T-cell (primary cell): ENCODE data around the gene DHX34. TPM values are rescaled to one million over a fixed set of nuclear protein-coding genes. Genes with fewer than 3 reads are reported as not detected.

Source experiments
- ATAC-seq, 4 experiments: fragments of 200-7000 bp in 3 of 4; fragments of 150-1000 bp in 1 of 4; cut with Tn5 transposase; replicated peaks in 1 of 4; 1 replicate in 3 of 4; 2 replicates in 1 of 4; pipeline ENCODE4 v1.10.0; 2021; ENCODE audit warnings: moderate library complexity in 3 of 4, mild to moderate bottlenecking in 2 of 4, moderate number of reproducible peaks in 1 of 4
- CTCF ChIA-PET, 2 donors: fragments of 300-600 bp; sonication (Branson Sonifier 250); formaldehyde crosslinking; loops; one replicate each; lab custom pipeline; 2022; ENCODE audit warnings: antibody characterized with exemption in 2 of 2; lab: Charles Lee
- POLR2A ChIA-PET, 2 donors: fragments of 300-600 bp; sonication (Branson Sonifier 250); formaldehyde crosslinking; loops; one replicate each; lab custom pipeline; 2022; ENCODE audit warnings: antibody characterized with exemption in 2 of 2; lab: Charles Lee
- DNase-seq, 35 experiments: peaks; one replicate each; pipeline versions ENCODE4 v3.0.0 to v3.0.0-alpha.2; 2013 to 2023
- H3K27ac ChIP-seq: one replicate; pipeline ENCODE4 v1.5.1; 2013; ENCODE audit warnings: low read length
- H3K27me3 ChIP-seq, 2 experiments: replicated peaks in 1 of 2; 1 replicate in 1 of 2; 2 replicates in 1 of 2; pipeline versions ENCODE4 v1.6.1 to v1.7.0; 2013; ENCODE audit warnings: low read length in 1 of 2, mixed read lengths in 1 of 2; ENCODE audit not compliant: control insufficient read depth in 2 of 2, insufficient read depth in 2 of 2; ENCODE audit errors: extremely low read depth in 1 of 2
- H3K36me3 ChIP-seq, 2 donors: 1 replicate in 1 of 2; 2 replicates in 1 of 2; pipeline versions ENCODE4 v1.6.1 to v1.7.0; 2013; ENCODE audit warnings: low read length in 1 of 2; ENCODE audit not compliant: control insufficient read depth in 2 of 2, insufficient read depth in 1 of 2; ENCODE audit errors: extremely low read depth in 1 of 2
- H3K4me1 ChIP-seq, 2 experiments: 1 replicate in 1 of 2; 2 replicates in 1 of 2; pipeline versions ENCODE4 v1.6.1 to v1.7.0; 2013; ENCODE audit warnings: low read length in 2 of 2, mixed read lengths in 1 of 2; ENCODE audit not compliant: insufficient read depth in 2 of 2, control insufficient read depth in 1 of 2; ENCODE audit errors: extremely low read depth in 1 of 2
- H3K4me3 ChIP-seq, 2 donors: 1 replicate in 1 of 2; 2 replicates in 1 of 2; pipeline versions ENCODE4 v1.5.1 to v1.7.0; 2013; ENCODE audit warnings: mild to moderate bottlenecking in 2 of 2, low read length in 1 of 2, moderate library complexity in 1 of 2; ENCODE audit not compliant: control insufficient read depth in 1 of 2; ENCODE audit errors: extremely low read depth in 1 of 2
- H3K9me3 ChIP-seq: 2 replicates; pipeline ENCODE4 v1.7.0; 2013
- H3K27ac Mint-ChIP-seq, 2 donors: one replicate each; pipeline ENCODE4 v1.8.0; 2020 to 2021; ENCODE audit warnings: mild to moderate bottlenecking in 2 of 2, mixed read lengths in 2 of 2
- H3K27me3 Mint-ChIP-seq, 2 donors: one replicate each; pipeline ENCODE4 v1.8.0; 2021 to 2022; ENCODE audit warnings: mixed read lengths in 2 of 2
- H3K36me3 Mint-ChIP-seq: one replicate; pipeline ENCODE4 v1.8.0; 2021; ENCODE audit warnings: mixed read lengths
- H3K4me1 Mint-ChIP-seq, 3 donors: one replicate each; pipeline ENCODE4 v1.8.0; 2020 to 2022; ENCODE audit warnings: mixed read lengths in 3 of 3, mild to moderate bottlenecking in 1 of 3
- H3K4me3 Mint-ChIP-seq, 3 donors: one replicate each; pipeline ENCODE4 v1.8.0; 2020 to 2022; ENCODE audit warnings: mild to moderate bottlenecking in 3 of 3, mixed read lengths in 3 of 3, moderate library complexity in 3 of 3
- H3K9me3 Mint-ChIP-seq, 3 donors: one replicate each; pipeline ENCODE4 v1.8.0; 2020 to 2022; ENCODE audit warnings: mixed read lengths in 3 of 3
- WGBS: methylation state at CpG from one replicate; pipeline ENCODE4 v1.1.5; 2013; ENCODE audit warnings: missing lambda C conversion rate; ENCODE audit not compliant: insufficient coverage; 5-methylcytosine and 5-hydroxymethylcytosine counted together
- total RNA-seq, 35 experiments: library from RNA in 6 of 35; stranded (reverse) in 6 of 35; fragments of 120-200 nt in 1 of 35; gene quantifications; one replicate each; pipeline versions ENCODE4 v1.2.1 to v1.2.4 and lab custom pipeline; 2013 to 2026

DHX34 gene
- total RNA-seq, 5 donors from 2014 or later (not counting 1 experiment from before 2014, with no cell fraction given) = 13.4 to 30.7 (median 28.8) TPM

DNA sequence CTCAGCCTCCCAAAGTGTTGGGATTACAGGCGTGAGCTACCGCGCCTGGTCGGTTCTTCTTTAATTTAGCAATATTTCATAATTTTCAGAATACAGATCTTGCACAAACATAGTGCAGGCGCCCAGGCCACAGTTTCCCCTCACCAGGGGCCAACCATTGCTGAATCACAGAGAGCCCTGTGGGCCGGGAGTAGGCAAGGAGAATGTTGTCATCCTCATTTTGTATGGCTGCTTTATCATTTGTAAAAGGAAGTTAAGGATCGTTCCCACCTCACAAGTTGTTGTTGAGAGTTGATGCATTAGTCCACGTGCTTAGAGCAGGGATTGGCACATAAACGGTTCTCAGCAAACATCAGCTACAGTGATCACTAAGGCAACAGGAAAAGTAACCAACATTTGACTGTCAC, 40.0 kb downstream of the DHX34 start:
- H3K27ac ChIP-seq = no peak overlapping the region
- POLR2A ChIA-PET = no interaction called here
- H3K4me1 Mint-ChIP-seq = peaks cover 2 to 7% (median 5%) of the 10 kb centered on the region in 3 donors
- peaks cover 0 to 13% of the 10 kb centered on the region in 2 experiments for H3K27me3 ChIP-seq
- CTCF ChIA-PET = no interaction called here
- peak in 1 of 35 experiments; percentile 28 for DNase-seq
- no peaks in the 10 kb centered on the region for H3K9me3 ChIP-seq
- no peaks in the 10 kb centered on the region for H3K36me3 ChIP-seq
- H3K9me3 Mint-ChIP-seq = no peaks in the 10 kb centered on the region
- no peak overlapping the region for H3K27ac Mint-ChIP-seq
- H3K36me3 Mint-ChIP-seq = no peaks in the 10 kb centered on the region
- H3K4me1 ChIP-seq = peaks cover 0 to 4% of the 10 kb centered on the region in 2 experiments
- H3K4me3 ChIP-seq = no peak overlapping the region
- peaks cover 4 to 14% of the 10 kb centered on the region in 2 donors for H3K27me3 Mint-ChIP-seq
- WGBS = 87% methylated on average over 4 of the region's 9 CpGs
- ATAC-seq = no peak
- H3K4me3 Mint-ChIP-seq = no peak overlapping the region

DNA sequence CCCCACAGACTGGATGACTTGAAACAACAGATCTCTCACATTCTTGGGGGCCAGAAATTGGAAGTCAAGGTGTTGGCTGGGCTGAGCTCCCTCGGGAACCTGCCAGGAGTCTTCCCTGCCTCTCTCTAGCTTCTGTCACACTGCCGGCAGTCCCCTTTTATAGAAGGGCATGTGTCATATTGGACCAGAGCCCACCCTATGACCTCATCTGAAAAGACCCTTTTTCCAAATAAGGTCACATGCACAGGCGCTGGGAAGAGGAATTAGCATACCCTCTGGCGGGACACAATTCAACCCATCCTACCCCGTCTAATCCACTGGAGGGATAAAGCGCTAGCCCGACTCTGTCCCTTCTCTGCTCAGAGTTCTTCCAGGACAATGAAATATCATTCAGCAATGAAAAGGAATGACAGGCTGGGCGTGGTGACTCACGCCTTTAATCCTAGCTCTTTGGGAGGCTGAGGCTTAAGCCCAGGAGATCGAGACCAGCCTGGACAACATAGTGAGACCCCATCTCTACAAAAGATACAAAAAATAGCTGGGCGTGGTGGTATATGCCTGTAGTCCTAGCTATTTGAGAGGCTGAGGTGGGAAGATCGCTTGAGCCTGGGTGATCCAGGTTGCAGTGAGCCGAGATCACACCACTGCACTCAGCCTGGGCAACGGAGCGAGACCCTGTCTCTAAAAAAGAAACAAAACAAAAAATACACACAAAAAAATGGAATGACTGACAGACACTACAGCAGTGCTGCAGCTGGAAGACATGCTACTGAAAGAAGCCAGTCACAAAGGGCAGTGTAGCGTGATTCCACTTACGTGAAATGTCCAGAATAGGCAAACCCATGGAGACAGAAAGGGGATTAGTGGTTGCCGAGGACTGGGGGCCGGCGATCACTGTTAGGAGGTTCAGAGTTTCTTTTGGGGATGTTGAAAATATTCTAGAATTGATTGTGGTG, 41.7 kb downstream of the DHX34 start:
- ChIA-PET POLR2A (interaction anchor here in 1 of 2 donors (0.6 kb wide), 1 partner anchor 481 kb away, joined by 3 read pairs; no protein-coding TSS in a partner anchor), CTCF (interaction anchor here (0.6 to 1.9 kb wide), 12 partner anchors 8 to 477 kb away, joined by 3 to 23 read pairs (median 4); partner anchors contain the start of genes C5AR1 (in 1 of the 2) and DHX34 (in 1 of the 2))
- H3K27ac Mint-ChIP-seq = no peak overlapping the region
- Histone ChIP-seq H3K27ac (no peak overlapping the region), H3K9me3 (no peaks in the 10 kb centered on the region), H3K27me3 (peaks cover 0 to 13% of the 10 kb centered on the region in 2 experiments), H3K4me3 (no peak overlapping the region), H3K36me3 (no peaks in the 10 kb centered on the region), H3K4me1 (peaks cover 0 to 4% of the 10 kb centered on the region in 2 experiments)
- H3K4me1 Mint-ChIP-seq = peaks cover 2 to 7% (median 5%) of the 10 kb centered on the region in 3 donors
- WGBS = 80% methylated on average over 9 of the region's 20 CpGs
- no peaks in the 10 kb centered on the region for H3K9me3 Mint-ChIP-seq
- no peaks in the 10 kb centered on the region for H3K36me3 Mint-ChIP-seq
- no peak overlapping the region for H3K4me3 Mint-ChIP-seq
- DNase-seq (no peak), ATAC-seq (peak in 1 of 4 experiments; percentile 10)
- H3K27me3 Mint-ChIP-seq = peaks cover 10 to 17% of the 10 kb centered on the region in 2 donors

DNA sequence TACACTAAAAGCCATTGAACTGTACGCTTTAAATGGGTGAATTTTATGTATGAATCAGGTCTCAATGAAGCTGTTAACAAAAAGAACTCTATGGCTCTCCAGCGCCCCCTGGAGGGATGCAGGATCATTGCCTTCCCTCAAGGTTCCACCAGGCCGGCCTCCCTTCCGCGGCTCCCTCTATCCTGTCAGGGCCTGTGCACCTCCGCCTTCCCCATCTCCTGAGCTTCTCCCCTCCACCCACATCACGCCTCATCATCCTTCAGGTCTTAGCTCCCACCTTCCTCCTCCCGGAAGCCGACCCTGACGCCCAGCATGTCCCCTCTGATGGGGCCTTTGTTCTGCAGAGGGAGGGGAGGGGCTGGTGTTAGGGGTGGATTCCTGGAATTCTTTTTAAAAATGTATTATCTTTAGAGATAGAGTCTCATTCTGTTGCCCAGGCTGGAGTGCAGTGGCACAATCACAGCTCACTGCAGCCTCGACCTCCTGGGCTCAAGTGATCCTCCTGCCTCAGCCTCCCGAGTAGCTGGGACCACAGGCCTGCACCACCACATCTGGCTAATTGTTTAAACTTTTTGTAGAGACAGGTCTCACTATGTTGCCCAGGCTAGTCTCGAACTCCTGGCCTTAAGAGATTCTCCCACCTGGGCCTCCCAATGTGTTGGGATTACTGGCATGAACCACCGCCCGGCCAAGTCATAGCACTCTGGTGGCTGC, 42.6 kb downstream of the DHX34 start:
- POLR2A ChIA-PET = interaction anchor here in 1 of 2 donors (0.6 kb wide), 1 partner anchor 480 kb away, joined by 3 read pairs; no protein-coding TSS in a partner anchor
- Mint-ChIP-seq H3K27me3 (peaks cover 11 to 19% of the 10 kb centered on the region in 2 donors), H3K27ac (no peak overlapping the region)

DNA sequence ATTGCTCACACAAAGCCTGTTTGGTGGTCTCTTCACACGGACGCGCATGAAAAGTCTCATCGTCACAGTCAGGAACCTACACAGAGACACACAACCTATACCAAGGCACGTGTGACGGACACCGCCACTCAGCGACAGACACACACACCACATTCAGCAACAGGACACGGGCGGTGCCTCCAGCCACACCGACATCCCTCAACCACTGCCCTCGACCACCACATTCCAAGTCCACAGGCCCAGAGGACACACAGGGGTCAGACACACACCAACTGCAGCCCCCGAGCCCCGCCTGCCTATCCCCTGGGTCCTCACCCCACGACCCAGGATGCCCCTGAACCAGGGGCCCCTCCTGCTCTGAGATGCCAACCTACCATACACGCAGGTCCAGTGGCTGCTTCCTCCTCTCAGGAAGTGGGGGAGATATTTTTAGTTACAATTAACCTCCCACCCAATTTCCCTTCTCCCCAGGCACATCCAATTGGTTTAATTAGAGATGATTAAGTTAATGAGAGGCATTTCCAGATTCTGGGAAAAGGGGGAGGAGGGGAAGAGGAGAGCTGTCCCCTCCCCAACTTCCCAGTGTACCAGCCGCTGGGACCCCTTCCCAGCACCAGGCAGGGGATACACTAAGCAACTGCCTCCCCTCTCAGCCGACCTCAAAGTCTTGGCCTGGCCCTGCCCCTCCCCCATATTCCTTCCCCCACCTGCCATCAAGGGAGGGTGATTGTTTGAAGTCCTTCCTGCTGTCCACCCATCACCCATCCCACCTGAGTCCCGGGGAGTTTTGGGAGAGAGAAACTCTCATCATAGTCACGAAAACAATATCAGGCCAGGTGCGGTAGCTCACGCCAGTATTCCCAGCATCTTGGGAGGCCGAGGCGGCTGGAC, 49.8 kb downstream of the DHX34 start:
- no peaks in the 10 kb centered on the region for H3K36me3 ChIP-seq
- no peaks in the 10 kb centered on the region for H3K4me1 ChIP-seq
- WGBS = 76% methylated on average over 11 of the region's 24 CpGs
- ChIA-PET POLR2A (no interaction called here), CTCF (no interaction called here)
- Mint-ChIP-seq H3K4me3 (no peak overlapping the region), H3K4me1 (no peaks in the 10 kb centered on the region), H3K36me3 (no peaks in the 10 kb centered on the region), H3K27ac (no peak overlapping the region), H3K27me3 (peaks cover 20 to 41% of the 10 kb centered on the region in 2 donors), H3K9me3 (no peaks in the 10 kb centered on the region)
- H3K27ac ChIP-seq = no peak overlapping the region
- H3K27me3 ChIP-seq = peaks cover 0 to 32% of the 10 kb centered on the region in 2 experiments
- H3K4me3 ChIP-seq = no peak overlapping the region
- no peak for DNase-seq
- no peak for ATAC-seq
- no peaks in the 10 kb centered on the region for H3K9me3 ChIP-seq

More for the DNA sequence above, 42.6 kb downstream of the DHX34 start:
- H3K27ac ChIP-seq = no peak overlapping the region
- DNase-seq = peak; percentile 45 to 86 (median 77)
- WGBS = 40% methylated on average over 8 of the region's 15 CpGs
- CTCF ChIA-PET = interaction anchor here (0.5 to 1.9 kb wide), 12 partner anchors 9 to 313 kb away, joined by 3 to 23 read pairs (median 4); partner anchors contain the start of genes C5AR1 (in 1 of the 2), DHX34 (in 1 of the 2) and MEIS3 (in 1 of the 2)
- Mint-ChIP-seq H3K4me1 (peaks cover 2 to 7% (median 5%) of the 10 kb centered on the region in 3 donors), H3K9me3 (no peaks in the 10 kb centered on the region), H3K4me3 (no peak overlapping the region), H3K36me3 (no peaks in the 10 kb centered on the region)
- H3K4me3 ChIP-seq = no peak overlapping the region
- no peaks in the 10 kb centered on the region for H3K36me3 ChIP-seq
- H3K9me3 ChIP-seq = no peaks in the 10 kb centered on the region
- H3K4me1 ChIP-seq = peaks cover 0 to 4% of the 10 kb centered on the region in 2 experiments
- peak; percentile 77 to 80 (median 78) for ATAC-seq
- peaks cover 0 to 13% of the 10 kb centered on the region in 2 experiments for H3K27me3 ChIP-seq

DNA sequence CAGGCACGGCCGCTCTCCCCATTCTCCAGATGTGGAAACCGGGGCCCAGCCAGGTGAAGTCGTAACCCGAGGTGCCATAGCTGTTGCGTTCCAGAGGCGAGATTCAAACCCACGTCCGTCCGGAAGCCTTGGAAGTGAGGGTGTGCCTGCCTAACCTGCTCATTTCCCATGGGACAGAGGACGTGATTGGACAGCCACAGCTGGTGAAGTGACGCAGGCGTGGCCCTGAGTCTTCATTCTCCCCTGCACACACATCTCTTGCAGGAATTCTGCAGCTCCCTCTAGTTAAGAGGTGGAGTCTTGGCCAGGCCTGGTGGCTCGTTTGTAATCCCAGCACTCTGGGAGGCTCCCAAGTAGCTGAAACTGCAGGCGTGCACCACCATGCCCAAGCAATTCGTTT, 53.4 kb downstream of the DHX34 start:
- H3K27ac Mint-ChIP-seq = no peak overlapping the region
- Histone ChIP-seq H3K4me1 (peaks cover 0 to 4% of the 10 kb centered on the region in 2 experiments), H3K9me3 (no peaks in the 10 kb centered on the region), H3K27ac (no peak overlapping the region), H3K27me3 (peaks cover 3 to 64% of the 10 kb centered on the region in 2 experiments), H3K4me3 (no peak overlapping the region), H3K36me3 (no peaks in the 10 kb centered on the region)
- peaks cover 37 to 64% of the 10 kb centered on the region in 2 donors for H3K27me3 Mint-ChIP-seq
- POLR2A ChIA-PET = no interaction called here
- H3K4me1 Mint-ChIP-seq = peaks cover 0 to 8% (median 2%) of the 10 kb centered on the region in 3 donors
- DNase-seq (no peak), ATAC-seq (no peak)
- CTCF ChIA-PET = interaction anchor here in 1 of 2 donors (0.6 kb wide), 1 partner anchor 99 kb away, joined by 4 read pairs; no protein-coding TSS in a partner anchor
- no peaks in the 10 kb centered on the region for H3K36me3 Mint-ChIP-seq
- no peaks in the 10 kb centered on the region for H3K9me3 Mint-ChIP-seq
- no peak overlapping the region for H3K4me3 Mint-ChIP-seq
- whole genome bisulfite sequencing = 65% methylated on average over 4 of the region's 16 CpGs
